Measurements from ENCODE around the gene CDC27. TPM values are rescaled to one million over a fixed set of nuclear protein-coding genes. Genes with fewer than 3 reads are reported as not detected.

Gene CDC27
- total and polyA plus RNA-seq, 2 of the 4 experiments (the other 2 are of a cell fraction), result 47.7 to 190 TPM

DNA sequence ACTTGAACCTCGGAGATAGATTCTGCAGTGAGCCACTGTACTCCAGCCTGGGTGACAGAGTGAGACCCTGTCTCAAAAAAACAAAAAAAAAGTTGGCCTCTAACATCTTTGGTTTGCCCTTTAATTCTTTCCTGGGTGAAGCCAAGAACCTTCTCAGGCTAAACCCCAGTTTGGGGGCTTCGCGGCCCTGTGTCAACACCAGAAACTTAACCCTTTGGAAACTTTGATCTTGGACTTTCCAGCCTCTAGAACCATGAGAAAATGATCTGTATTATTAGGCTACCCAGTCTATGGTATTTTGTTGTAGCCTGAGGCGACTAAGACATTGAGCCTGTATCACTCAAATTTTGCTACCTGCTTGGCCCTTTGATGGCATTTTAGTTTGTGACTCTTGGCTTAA is 86.2 kb downstream of the CDC27 start:
- Histone ChIP-seq H3K36me3 (ENCODE audit: control insufficient read depth, insufficient read depth, low read length) (no peaks in the 10 kb centered on the region), H3K9me3 (ENCODE audit: control insufficient read depth, insufficient read depth, low read length) (no peaks in the 10 kb centered on the region), H3K4me1 (ENCODE audit: control insufficient read depth, insufficient read depth, low read length) (peaks cover 2% of the 10 kb centered on the region; the same call in 1 of the 2 replicates), H3K4ac (ENCODE audit: low read depth, low read length) (no peak overlapping the region), H3K27me3 (ENCODE audit: control insufficient read depth, insufficient read depth, low read length) (no peaks in the 10 kb centered on the region; the same call in 1 of the 2 replicates), H2AK5ac (ENCODE audit: low read depth, low read length) (no peak overlapping the region), H3K27ac (ENCODE audit: insufficient read depth, low read length) (no peak overlapping the region), H3K4me3 (ENCODE audit: insufficient read depth, low read depth, low read length) (no peak overlapping the region), H3K9me1 (ENCODE audit: insufficient read depth, low read length) (peaks cover 3% of the 10 kb centered on the region; the same call in 1 of the 2 replicates), H4K5ac (ENCODE audit: low read depth, low read length) (no peak overlapping the region), H2AFZ (replicated peaks; ENCODE audit: low read length, poor library complexity) (no peak overlapping the region), H3K4me2 (ENCODE audit: low read depth, low read length) (no peak overlapping the region), H4K8ac (ENCODE audit: low read depth in 2 of 2, low read length in 2 of 2) (no peak overlapping the region), H3K14ac (replicated peaks; ENCODE audit: low read depth, low read length) (no peak overlapping the region), H4K91ac (ENCODE audit: insufficient read depth, low read depth, low read length) (no peak overlapping the region), H3K9ac (ENCODE audit: low read depth, low read length) (no peak overlapping the region), H2BK120ac (ENCODE audit: low read depth, low read length) (no peak overlapping the region), H3K56ac (ENCODE audit: extremely low read depth, insufficient read depth, low read length) (no peak overlapping the region), H2AK9ac (replicated peaks; ENCODE audit: low read depth, low read length, poor library complexity) (no peak overlapping the region), H3K23ac (ENCODE audit: low read depth, low read length) (no peak overlapping the region), H2BK20ac (ENCODE audit: low read depth, low read length) (no peak overlapping the region), H4K20me1 (ENCODE audit: insufficient read depth, low read length) (no peaks in the 10 kb centered on the region), H2BK15ac (ENCODE audit: low read depth, low read length) (no peak overlapping the region), H3K18ac (ENCODE audit: low read depth, low read length) (no peak overlapping the region), H2BK5ac (ENCODE audit: low read depth, low read length, poor library complexity, severe bottlenecking) (no peak overlapping the region), H3K79me1 (ENCODE audit: low read depth in 1 of 2, low read length in 2 of 2) (peaks cover 7 to 13% of the 10 kb centered on the region in 2 experiments; a peak in 3 of 4 replicates)
- dilution Hi-C loops (cut with HindIII; ENCODE audit: low sequenced_read_pairs, unreplicated experiment), result no loop called here
- POLR2A ChIA-PET (ENCODE audit: unreplicated experiment), result no interaction called here
- TF ChIP-seq RAD21 (IDR thresholded peaks at IDR 0.05; ENCODE audit: low read length), result no peak
- no peak for TF ChIP-seq CEBPB (IDR thresholded peaks at IDR 0.05; ENCODE audit: low read depth, low read length)
- TF ChIP-seq CTCF (conservative IDR thresholded peaks at IDR 0.05; ENCODE audit: low read depth, low read length), result no peak
- no peak for TF ChIP-seq NFE2L2 (IDR thresholded peaks at IDR 0.05; ENCODE audit: low read depth, low read length)
- DNase-seq, result no peak
- no TSS peak for BruUV-seq (replicated peaks)
- CTCF ChIA-PET, result no interaction called here
- intact Hi-C loops (cut with micrococcal nuclease), result no loop called here
- no CpG with 5 or more reads among the region's 4 CpGs for WGBS, 2 experiments (ENCODE audit: extremely low coverage in 2 of 2, insufficient read length in 1 of 2)
- in situ Hi-C loops (cut with MboI; ENCODE audit: low sequenced_read_pairs), result no loop called here
- ATAC-seq (ENCODE audit: low read depth), result no peak
